SH-SY5Y (cell line): ENCODE data around the gene ADAMTS14.

Experiments used
- GATA2 ChIP-seq: IDR thresholded peaks from 2 replicates; pipeline ENCODE4 v1.6.1; 2011; ENCODE audit warnings: mild to moderate bottlenecking, low read depth, low read length
- GATA3 ChIP-seq: IDR thresholded peaks from 2 replicates; pipeline ENCODE4 v1.6.1; 2011; ENCODE audit warnings: low read depth, mild to moderate bottlenecking, low read length, moderate library complexity

Gene ADAMTS14

DNA sequence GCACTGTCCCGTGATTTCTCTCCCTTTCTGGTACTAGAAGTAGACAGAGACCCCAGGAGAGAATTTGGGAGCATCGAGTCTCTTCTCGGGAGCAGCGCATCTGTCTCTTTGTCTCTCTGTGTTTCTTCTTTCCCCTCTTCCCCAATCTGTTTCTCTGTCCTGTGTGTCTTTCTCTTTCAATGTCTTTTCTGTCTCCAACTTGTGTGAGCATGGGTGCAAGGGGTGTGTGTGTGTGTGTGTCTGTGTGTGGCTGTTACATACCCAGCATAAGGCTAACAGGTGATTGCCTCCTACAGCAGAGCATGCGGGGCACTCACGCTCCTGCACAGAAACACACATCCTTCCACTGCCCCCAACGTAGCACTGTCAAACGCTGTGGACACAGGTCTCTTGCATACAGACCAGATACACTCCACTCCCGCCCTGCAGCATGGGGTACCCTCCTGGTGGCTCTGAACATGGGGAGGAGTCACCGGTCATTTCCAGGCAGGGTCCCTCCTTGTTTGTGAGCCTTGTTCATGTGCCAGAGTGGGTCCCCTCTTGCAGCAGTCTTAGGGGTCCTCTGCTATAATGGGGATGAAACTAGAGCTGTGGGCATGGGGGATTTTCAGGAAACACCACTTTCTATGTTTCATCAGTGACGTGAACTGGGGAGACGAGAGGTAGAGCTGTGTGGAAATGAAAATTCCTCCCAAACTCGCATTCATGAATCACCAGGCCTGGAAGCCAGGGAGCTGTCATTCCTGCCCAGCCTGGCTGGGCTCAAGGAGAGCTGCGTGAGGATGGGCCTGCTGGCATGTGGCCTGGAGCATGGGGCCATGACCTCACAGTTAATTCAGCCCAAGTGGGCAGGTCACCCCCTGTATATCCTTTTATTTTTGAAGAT lies 980 bp downstream of the ADAMTS14 start:
- TF ChIP-seq GATA3: no peak
- no peak for TF ChIP-seq GATA2

DNA sequence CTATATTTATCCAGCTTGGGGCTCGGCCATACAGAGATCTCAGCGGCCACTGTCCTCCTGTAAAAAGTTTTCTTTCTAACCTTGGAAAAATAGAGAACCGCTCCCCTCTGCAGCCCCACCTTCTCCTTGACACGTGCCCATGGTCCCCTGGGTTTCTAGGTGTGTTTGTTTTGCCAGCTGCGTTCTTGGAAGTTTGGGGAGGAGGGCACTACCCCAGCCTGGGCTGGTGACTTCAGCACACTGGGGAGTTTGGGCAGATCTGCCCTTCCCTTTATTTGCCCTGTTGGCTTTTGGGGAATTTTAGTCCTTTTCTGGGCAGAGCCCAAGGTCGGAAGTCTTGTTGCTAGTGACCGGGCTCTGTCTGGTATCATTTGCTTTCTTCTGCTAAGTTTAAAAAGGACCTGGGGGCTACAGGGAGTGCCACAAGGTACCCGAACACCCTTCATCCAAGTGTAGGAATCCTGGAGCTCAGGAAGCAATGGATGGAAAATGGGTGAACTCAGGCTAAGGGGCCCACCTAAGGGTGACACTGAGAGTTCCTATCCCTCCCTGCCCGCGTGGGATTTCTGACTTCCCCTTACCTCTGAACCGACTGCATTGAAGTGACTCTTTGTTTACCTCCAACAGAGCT lies 1.7 kb downstream of the ADAMTS14 start:
- no peak for TF ChIP-seq GATA2
- no peak for TF ChIP-seq GATA3

DNA sequence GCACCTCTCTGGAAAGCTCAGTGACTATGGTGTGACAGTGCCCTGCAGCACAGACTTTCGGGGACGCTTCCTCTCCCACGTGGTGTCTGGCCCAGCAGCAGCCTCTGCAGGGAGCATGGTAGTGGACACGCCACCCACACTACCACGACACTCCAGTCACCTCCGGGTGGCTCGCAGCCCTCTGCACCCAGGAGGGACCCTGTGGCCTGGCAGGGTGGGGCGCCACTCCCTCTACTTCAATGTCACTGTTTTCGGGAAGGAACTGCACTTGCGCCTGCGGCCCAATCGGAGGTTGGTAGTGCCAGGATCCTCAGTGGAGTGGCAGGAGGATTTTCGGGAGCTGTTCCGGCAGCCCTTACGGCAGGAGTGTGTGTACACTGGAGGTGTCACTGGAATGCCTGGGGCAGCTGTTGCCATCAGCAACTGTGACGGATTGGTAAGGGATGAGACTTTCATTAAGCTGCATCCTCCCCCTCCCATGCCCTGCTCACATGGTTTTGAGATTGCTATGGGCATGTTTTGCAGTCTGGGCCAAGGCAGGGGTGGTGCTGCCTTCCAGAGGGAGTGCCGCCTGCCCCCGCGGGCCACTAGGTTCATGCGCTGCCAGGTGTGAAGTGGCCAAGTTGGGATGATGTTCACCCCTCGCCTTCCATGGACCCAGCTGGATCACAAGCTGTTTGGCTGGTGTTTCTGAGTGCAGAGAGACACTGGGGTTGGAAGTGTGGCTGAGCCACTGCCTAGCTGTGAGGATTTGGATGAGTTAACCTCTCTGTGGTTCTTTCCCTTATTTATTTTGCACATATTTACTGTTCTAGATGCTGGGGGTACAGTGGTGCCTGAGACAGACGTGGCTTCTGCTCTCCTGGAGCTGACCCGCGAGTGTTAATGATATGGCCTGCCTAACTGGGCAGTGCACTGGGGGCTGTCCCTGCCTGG lies 2.5 kb downstream of the ADAMTS14 start:
- TF ChIP-seq GATA2 (no peak), GATA3 (no peak)

DNA sequence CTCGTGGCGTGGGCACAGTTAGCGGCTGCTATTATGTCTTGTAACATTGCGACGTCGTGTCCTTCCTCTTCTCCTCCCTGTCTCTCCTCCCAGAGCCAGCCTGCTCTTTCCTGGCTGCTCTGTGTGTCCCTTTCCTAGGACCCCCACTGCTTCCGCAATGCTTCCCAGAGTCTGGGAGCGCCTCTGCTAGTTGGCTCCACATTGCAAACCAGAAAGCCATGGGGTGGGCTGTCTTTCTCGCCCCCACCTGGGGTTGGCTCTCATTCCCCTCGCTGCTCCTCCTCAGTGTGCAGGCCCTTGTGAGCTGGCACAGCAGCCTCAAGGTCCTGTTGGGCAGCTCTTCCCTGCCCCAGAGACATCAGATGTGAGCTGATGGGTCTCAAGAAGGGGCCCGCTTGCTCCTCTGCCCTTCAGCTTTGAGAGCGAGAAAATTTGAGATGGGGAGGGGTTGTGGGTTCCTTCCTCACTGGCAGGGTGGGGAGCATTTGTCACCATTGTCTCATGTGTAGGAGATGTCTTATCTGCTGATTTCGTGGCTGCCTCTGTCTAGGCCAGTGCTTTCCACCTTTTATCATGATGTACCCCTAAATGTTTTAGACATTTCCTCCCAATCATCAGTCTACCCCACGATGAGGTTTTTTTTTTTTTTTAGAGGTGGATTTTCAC lies 3.3 kb downstream of the ADAMTS14 start:
- TF ChIP-seq GATA2 (no peak), GATA3 (no peak)

DNA sequence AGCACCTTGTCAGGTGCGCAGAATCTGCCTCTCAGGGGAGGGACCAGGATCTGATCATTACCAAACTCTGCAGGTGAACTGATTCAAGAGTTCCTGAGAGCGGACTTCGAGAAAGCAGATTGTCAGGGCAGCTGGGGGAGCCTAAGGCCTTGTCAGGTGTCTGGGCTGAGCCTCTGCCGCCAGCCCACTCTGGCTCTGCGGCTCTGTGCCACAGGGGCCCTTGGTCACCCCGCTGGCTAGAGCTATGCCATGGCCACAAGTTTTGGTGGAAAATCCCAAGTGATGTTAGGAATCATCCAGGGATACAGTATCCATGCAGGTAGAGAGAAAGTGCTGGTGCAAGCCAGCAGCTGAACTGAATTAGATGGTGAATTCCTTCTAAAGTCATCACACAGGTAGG lies 4.2 kb downstream of the ADAMTS14 start:
- no peak for TF ChIP-seq GATA2
- TF ChIP-seq GATA3: no peak

DNA sequence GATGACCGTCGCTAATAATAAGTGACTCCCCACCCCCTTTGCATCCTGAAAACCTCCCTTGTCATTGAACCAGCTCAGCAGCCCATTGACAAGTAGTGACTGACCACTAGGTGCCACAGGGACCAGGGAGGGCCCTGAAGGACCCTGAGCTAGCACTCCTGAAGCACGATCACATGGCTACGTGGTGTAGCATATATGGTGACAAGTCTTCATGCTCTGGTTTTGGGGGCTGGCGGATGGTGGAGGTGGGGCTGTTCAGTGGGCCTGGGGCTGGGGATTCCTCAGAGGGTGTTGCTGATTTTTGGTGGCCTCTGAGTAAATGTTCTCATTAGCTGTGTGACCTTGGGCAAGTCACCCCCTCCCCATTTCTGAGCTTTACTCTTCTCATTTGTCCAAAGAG lies 4.7 kb downstream of the ADAMTS14 start:
- TF ChIP-seq GATA3 (no peak), GATA2 (no peak)

DNA sequence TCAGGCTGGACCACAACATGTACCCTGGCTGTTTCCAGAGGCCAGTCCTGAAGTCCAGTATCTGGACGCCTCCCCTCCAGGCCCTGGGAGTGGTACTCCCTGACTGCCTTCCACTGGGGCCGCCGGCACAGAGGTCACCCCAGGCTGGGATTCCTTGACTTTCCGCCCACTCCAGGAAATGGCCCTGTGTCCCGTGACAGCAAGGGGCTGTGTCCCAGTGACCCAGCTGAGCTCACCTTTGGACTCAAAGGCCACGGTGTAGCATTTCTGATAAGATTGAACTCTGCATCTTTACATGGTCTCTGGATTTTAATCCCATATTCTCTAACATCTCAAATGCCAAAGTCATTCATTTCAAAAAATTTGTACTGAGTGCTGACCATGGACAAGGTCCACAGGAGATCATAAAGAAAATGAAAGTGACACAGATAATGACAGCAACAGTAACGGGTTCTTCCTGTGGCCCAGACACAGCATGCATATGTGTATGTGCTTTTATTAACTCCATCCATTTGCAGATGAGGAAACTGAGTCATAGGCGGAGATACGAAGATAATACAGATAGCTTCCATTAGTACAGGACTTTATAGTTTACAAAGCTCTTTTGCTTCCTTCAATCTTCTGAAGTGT lies 5.4 kb downstream of the ADAMTS14 start:
- TF ChIP-seq GATA3 (no peak), GATA2 (no peak)

DNA sequence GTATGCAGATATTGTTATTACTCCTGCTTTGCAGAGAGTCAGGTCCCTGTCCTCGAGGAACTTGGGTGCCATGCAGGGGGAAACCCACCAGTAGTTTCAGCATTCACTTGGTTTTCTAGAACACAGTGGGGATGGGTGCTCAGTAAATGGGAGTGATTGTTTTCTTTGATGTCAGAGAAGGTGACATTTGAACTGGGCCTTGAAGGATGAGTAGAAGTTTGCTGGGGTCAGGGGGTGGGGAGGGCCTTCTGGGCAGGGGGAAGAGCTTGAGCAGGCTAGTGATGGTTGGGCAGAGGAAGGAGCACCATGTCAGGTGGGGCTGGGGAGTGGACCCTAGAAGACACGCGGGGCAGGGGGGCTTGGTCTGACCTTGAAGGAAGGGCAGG lies 5.9 kb downstream of the ADAMTS14 start:
- no peak for TF ChIP-seq GATA3
- no peak for TF ChIP-seq GATA2

DNA sequence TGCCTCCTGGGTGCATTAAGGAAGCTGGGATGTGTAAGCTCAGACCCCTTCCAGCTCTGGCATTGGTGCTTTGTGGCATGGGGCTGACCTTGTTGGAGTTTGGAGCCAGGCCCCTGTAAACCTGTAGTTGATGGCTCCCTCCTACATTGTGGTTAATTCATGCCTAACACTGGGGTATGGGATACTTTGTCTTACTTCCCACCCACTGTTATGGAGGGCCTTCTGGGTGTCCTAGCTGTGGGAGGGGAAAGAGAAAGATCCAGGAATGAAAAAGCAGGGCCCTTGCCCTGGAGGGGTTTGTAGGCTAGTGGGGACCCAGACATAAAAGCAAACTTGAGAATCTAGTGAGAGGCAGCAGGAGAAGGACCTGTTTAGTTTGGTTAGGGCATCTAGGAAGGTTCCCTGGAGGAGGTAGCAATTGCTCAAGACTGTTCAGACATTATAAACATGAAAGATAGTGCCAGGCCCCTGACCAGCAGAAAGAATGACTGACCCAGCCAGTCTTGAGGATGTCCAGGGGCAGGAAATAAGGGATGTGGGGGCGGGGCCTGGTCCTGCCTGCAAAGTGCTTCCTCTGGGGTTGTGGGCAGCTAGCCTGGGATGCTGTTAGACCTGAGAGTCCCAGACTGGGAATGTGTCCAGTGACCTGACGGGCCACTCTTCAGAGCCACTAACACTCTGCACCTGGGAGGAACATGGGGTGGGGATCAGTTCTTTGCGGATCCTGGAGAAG lies 6.6 kb downstream of the ADAMTS14 start:
- TF ChIP-seq GATA3 (no peak), GATA2 (no peak)

DNA sequence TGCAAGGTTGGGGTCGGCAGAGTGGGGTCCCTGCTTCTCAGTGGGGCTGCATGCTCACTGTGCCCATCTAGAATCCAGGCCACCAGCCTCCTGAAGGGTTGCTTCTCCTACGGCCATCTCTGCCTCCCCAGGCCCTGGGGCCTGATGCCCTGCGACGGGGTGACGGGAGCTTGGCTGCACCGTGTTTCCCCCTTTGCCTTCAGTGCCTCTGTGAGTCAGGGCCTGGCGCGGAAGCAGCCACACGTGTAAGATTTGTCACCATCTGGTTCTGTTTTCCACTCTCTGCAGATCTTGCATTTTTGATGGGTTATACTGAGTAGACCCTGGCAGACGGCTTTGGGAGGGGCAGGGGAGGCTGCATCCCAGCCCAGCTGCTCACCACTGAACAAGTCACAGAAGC lies 7.2 kb downstream of the ADAMTS14 start:
- TF ChIP-seq GATA2 (no peak), GATA3 (no peak)

DNA sequence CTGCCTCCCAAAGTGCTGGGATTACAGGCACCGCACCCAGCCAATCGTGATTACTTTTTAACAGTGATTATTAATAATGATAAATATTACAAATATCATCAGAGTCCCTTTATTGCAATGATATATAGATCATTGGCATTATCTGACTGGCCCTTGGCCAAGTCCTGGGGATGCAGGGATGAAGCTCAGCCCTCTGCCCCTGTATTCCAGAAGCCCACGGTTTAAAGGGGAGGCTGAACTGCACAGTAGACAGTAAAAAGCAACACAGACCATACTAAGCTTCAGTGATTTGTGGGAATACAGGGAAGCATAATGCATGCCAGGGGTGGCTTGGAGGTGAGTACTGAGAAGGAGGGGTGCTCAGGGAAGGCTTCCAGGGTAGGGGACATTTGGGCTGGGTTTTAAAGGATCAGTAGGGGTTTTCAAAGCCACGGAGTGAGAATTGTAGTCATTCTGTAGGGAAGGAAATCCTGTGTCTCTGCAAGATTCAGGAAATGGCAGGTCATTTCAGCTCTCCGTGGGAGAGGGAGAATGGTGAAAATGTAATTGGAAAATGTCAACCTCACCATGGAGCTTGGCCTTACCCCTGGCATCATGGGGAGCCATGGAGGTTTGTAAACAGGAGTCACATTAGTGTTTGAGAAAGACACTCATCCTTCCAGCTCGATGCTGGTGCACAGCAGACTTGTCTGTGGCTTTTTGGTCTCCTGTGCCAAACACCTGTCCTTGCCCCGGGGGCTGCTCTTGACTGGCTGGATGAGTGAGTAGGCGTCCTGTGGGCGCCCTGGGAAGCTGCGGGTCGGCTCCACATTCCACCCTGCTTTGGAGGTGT lies 8.8 kb downstream of the ADAMTS14 start:
- TF ChIP-seq GATA2 (no peak), GATA3 (no peak)

DNA sequence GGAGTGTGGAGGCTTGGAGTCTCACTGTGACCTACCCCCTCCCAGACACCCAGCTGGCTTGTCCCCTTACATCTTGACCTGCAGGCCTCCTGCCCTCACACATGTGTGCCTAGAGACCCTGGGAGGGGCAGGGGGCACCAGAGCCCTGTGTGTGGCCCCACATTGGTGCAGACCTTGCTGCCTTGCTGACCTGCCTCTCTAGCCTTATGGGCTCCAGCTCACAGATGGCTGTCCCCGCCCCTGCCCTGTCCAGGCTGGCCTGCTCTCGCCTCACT lies 9.4 kb downstream of the ADAMTS14 start:
- TF ChIP-seq GATA3: no peak
- no peak for TF ChIP-seq GATA2
